ENCODE measurements around the gene AQP11. TPM values are rescaled to one million over a fixed set of nuclear protein-coding genes. Genes with fewer than 3 reads are reported as not detected.

AQP11 gene
- total RNA-seq, 1 donor from 2014 or later, result 0.75 TPM

GRCh38 chr11:77557553-77557952 lies 32.2 kb upstream of the AQP11 start:
- H3K27me3 ChIP-seq (ENCODE audit: control insufficient read depth, insufficient read depth, low read length), result no peaks in the 10 kb centered on the region
- DNase-seq (ENCODE audit: low read depth), result no peak
- peak; percentile 26 for TF ChIP-seq CTCF (IDR thresholded peaks at IDR 0.05; ENCODE audit: insufficient read depth, low read length, poor library complexity, severe bottlenecking)

GRCh38 chr11:77558380-77558779 lies 31.4 kb upstream of the AQP11 start:
- no peak for DNase-seq (ENCODE audit: low read depth)
- TF ChIP-seq CTCF (IDR thresholded peaks at IDR 0.05; ENCODE audit: insufficient read depth, low read length, poor library complexity, severe bottlenecking), result no peak
- no peaks in the 10 kb centered on the region for H3K27me3 ChIP-seq (ENCODE audit: control insufficient read depth, insufficient read depth, low read length)

More at GRCh38 chr11:77557553-77557952, 32.2 kb upstream of the AQP11 start:
- no peaks in the 10 kb centered on the region for H3K36me3 ChIP-seq (ENCODE audit: control insufficient read depth, insufficient read depth, low read length)
- H3K4me3 ChIP-seq (ENCODE audit: low read depth, low read length), result no peak overlapping the region

GRCh38 chr11:77559686-77560401 lies 29.9 kb upstream of the AQP11 start:
- peak; percentile 56 for DNase-seq (ENCODE audit: low read depth)
- H3K27me3 ChIP-seq (ENCODE audit: control insufficient read depth, insufficient read depth, low read length), result no peaks in the 10 kb centered on the region

More at GRCh38 chr11:77558380-77558779, 31.4 kb upstream of the AQP11 start:
- Histone ChIP-seq H3K36me3 (ENCODE audit: control insufficient read depth, insufficient read depth, low read length) (no peaks in the 10 kb centered on the region), H3K4me3 (ENCODE audit: low read depth, low read length) (no peak overlapping the region)

GRCh38 chr11:77560605-77561004 lies 29.1 kb upstream of the AQP11 start:
- no peak for TF ChIP-seq CTCF (IDR thresholded peaks at IDR 0.05; ENCODE audit: insufficient read depth, low read length, poor library complexity, severe bottlenecking)
- H3K4me3 ChIP-seq (ENCODE audit: low read depth, low read length), result no peak overlapping the region
- no peaks in the 10 kb centered on the region for H3K27me3 ChIP-seq (ENCODE audit: control insufficient read depth, insufficient read depth, low read length)
- no peaks in the 10 kb centered on the region for H3K36me3 ChIP-seq (ENCODE audit: control insufficient read depth, insufficient read depth, low read length)
- DNase-seq (ENCODE audit: low read depth), result no peak

More at GRCh38 chr11:77559686-77560401, 29.9 kb upstream of the AQP11 start:
- Histone ChIP-seq H3K36me3 (ENCODE audit: control insufficient read depth, insufficient read depth, low read length) (no peaks in the 10 kb centered on the region), H3K4me3 (ENCODE audit: low read depth, low read length) (no peak overlapping the region)
- no peak for TF ChIP-seq CTCF (IDR thresholded peaks at IDR 0.05; ENCODE audit: insufficient read depth, low read length, poor library complexity, severe bottlenecking)

GRCh38 chr11:77561257-77561656 lies 28.5 kb upstream of the AQP11 start:
- TF ChIP-seq CTCF (IDR thresholded peaks at IDR 0.05; ENCODE audit: insufficient read depth, low read length, poor library complexity, severe bottlenecking), result no peak
- DNase-seq (ENCODE audit: low read depth), result no peak
- H3K4me3 ChIP-seq (ENCODE audit: low read depth, low read length), result no peak overlapping the region
- H3K27me3 ChIP-seq (ENCODE audit: control insufficient read depth, insufficient read depth, low read length), result no peaks in the 10 kb centered on the region
- H3K36me3 ChIP-seq (ENCODE audit: control insufficient read depth, insufficient read depth, low read length), result no peaks in the 10 kb centered on the region

GRCh38 chr11:77568306-77568705 lies 21.4 kb upstream of the AQP11 start:
- Histone ChIP-seq H3K36me3 (ENCODE audit: control insufficient read depth, insufficient read depth, low read length) (no peaks in the 10 kb centered on the region), H3K4me3 (ENCODE audit: low read depth, low read length) (no peak overlapping the region), H3K27me3 (ENCODE audit: control insufficient read depth, insufficient read depth, low read length) (no peaks in the 10 kb centered on the region)
- no peak for DNase-seq (ENCODE audit: low read depth)
- TF ChIP-seq CTCF (IDR thresholded peaks at IDR 0.05; ENCODE audit: insufficient read depth, low read length, poor library complexity, severe bottlenecking), result no peak

Data from kidney epithelial cell (primary cell).